IMR-90 (cell line): ENCODE data around the gene NAGLU. TPM values are rescaled to one million over a fixed set of nuclear protein-coding genes. Genes with fewer than 3 reads are reported as not detected.
A peak's percentile ranks its signal among the peaks of the same experiment; 100 is the strongest.
"Not testable (repeated sequence)": the region's sequence is repeated elsewhere in the genome, so short reads cannot be mapped to it uniquely, and the experiment has no call there.

Experiments
- ATAC-seq: fragments of 200-7000 bp; cut with Tn5 transposase; 2 replicates; pipeline ENCODE4 v1.9.1; 2020; ENCODE audit warnings: low read depth, mild to moderate bottlenecking, moderate library complexity
- BruUV-seq: library from RNA; stranded (reverse); fragments of 400-500 nt; replicated peaks from 2 replicates; lab custom pipeline; 2021; lab: Mats Ljungman, UMichigan
- CTCF ChIA-PET: fragments of 300-600 bp; formaldehyde crosslinking; extraction: SDS; loops from one replicate; lab custom pipeline; 2021; ENCODE audit warnings: antibody characterized with exemption; lab: Yijun Ruan, JAX
- POLR2A ChIA-PET: fragments of 300-600 bp; sonication (Branson Sonifier 250); formaldehyde crosslinking; loops from one replicate; lab custom pipeline; 2022; ENCODE audit warnings: antibody characterized with exemption; ENCODE audit not compliant: unreplicated experiment; lab: Charles Lee
- DNase-seq: peaks from one replicate; pipeline ENCODE4 v3.0.0; 2013
- H2AFZ ChIP-seq: replicated peaks from 2 replicates; pipeline ENCODE3; 2013; ENCODE audit warnings: low read length, mild to moderate bottlenecking; ENCODE audit not compliant: poor library complexity
- H2AK5ac ChIP-seq: 2 replicates; pipeline ENCODE4 v1.6.1; 2013; ENCODE audit warnings: low read depth, low read length, inconsistent platforms
- H2AK9ac ChIP-seq: replicated peaks from 2 replicates; pipeline ENCODE3; 2013; ENCODE audit warnings: mild to moderate bottlenecking, low read depth, low read length, moderate library complexity; ENCODE audit not compliant: poor library complexity
- H2BK120ac ChIP-seq: 2 replicates; pipeline ENCODE4 v1.6.1; 2013; ENCODE audit warnings: low read depth, low read length, inconsistent platforms
- H2BK15ac ChIP-seq: 3 replicates; pipeline ENCODE4 v1.6.1; 2013; ENCODE audit warnings: low read depth, low read length, inconsistent platforms
- H2BK20ac ChIP-seq: 2 replicates; pipeline ENCODE4 v1.6.1; 2013; ENCODE audit warnings: low read depth, mild to moderate bottlenecking, inconsistent platforms, low read length, moderate library complexity
- H2BK5ac ChIP-seq: 2 replicates; pipeline ENCODE4 v1.6.1; 2013; ENCODE audit warnings: mild to moderate bottlenecking, low read depth, low read length, inconsistent platforms; ENCODE audit not compliant: poor library complexity, severe bottlenecking
- H3K14ac ChIP-seq: replicated peaks from 2 replicates; pipeline ENCODE4 v1.6.1; 2013; ENCODE audit warnings: low read depth, low read length, inconsistent platforms
- H3K18ac ChIP-seq: 2 replicates; pipeline ENCODE4 v1.6.1; 2013; ENCODE audit warnings: low read depth, low read length, control low read depth
- H3K23ac ChIP-seq: 2 replicates; pipeline ENCODE4 v1.6.1; 2013; ENCODE audit warnings: low read depth, low read length, inconsistent platforms
- H3K27ac ChIP-seq: 2 replicates; pipeline ENCODE4 v1.5.1; 2013; ENCODE audit warnings: mild to moderate bottlenecking, control low read depth, low read length; ENCODE audit not compliant: insufficient read depth
- H3K27me3 ChIP-seq: 2 replicates; pipeline ENCODE4 v1.6.1; 2013; ENCODE audit warnings: low read length; ENCODE audit not compliant: control insufficient read depth, insufficient read depth
- H3K36me3 ChIP-seq: 2 replicates; pipeline ENCODE4 v1.6.1; 2013; ENCODE audit warnings: low read length, mixed read lengths; ENCODE audit not compliant: control insufficient read depth, insufficient read depth
- H3K4ac ChIP-seq: 2 replicates; pipeline ENCODE4 v1.6.1; 2013; ENCODE audit warnings: low read depth, low read length, inconsistent platforms
- H3K4me1 ChIP-seq: 2 replicates; pipeline ENCODE4 v1.6.1; 2013; ENCODE audit warnings: low read length, mixed read lengths; ENCODE audit not compliant: control insufficient read depth, insufficient read depth
- H3K4me2 ChIP-seq: 2 replicates; pipeline ENCODE4 v1.6.1; 2013; ENCODE audit warnings: low read depth, mild to moderate bottlenecking, control low read depth, low read length, moderate library complexity
- H3K4me3 ChIP-seq: 2 replicates; pipeline ENCODE4 v1.5.1; 2013; ENCODE audit warnings: low read depth, mild to moderate bottlenecking, control low read depth, low read length, moderate library complexity; ENCODE audit not compliant: insufficient read depth
- H3K56ac ChIP-seq: 2 replicates; pipeline ENCODE4 v1.6.1; 2013; ENCODE audit warnings: low read length, inconsistent platforms; ENCODE audit not compliant: insufficient read depth; ENCODE audit errors: extremely low read depth
- H3K79me1 ChIP-seq, 2 experiments: 2 replicates each; pipeline ENCODE4 v1.6.1; 2013; ENCODE audit warnings: low read length in 2 of 2, inconsistent platforms in 1 of 2, low read depth in 1 of 2
- H3K9ac ChIP-seq: 2 replicates; pipeline ENCODE4 v1.6.1; 2013; ENCODE audit warnings: low read depth, low read length, control low read depth
- H3K9me1 ChIP-seq: 2 replicates; pipeline ENCODE4 v1.6.1; 2013; ENCODE audit warnings: low read length, inconsistent platforms; ENCODE audit not compliant: insufficient read depth
- H3K9me3 ChIP-seq: 2 replicates; pipeline ENCODE4 v1.6.1; 2013; ENCODE audit warnings: low read length; ENCODE audit not compliant: control insufficient read depth, insufficient read depth
- H4K20me1 ChIP-seq: 2 replicates; pipeline ENCODE4 v1.6.1; 2013; ENCODE audit warnings: low read length, inconsistent platforms; ENCODE audit not compliant: insufficient read depth
- H4K5ac ChIP-seq: 2 replicates; pipeline ENCODE4 v1.6.1; 2013; ENCODE audit warnings: mild to moderate bottlenecking, low read depth, low read length, control low read depth
- H4K8ac ChIP-seq, 2 experiments: 2 replicates each; pipeline ENCODE4 v1.6.1; 2013; ENCODE audit warnings: low read depth in 2 of 2, low read length in 2 of 2, control low read depth in 1 of 2, inconsistent platforms in 1 of 2
- H4K91ac ChIP-seq: 2 replicates; pipeline ENCODE4 v1.6.1; 2013; ENCODE audit warnings: low read depth, low read length, inconsistent platforms; ENCODE audit not compliant: insufficient read depth
- WGBS, 2 experiments: methylation state at CpG; one replicate each; pipeline versions ENCODE4 v1.1.5 to v1.1.7; 2013; ENCODE audit warnings: missing lambda C conversion rate in 2 of 2; ENCODE audit not compliant: insufficient read length in 1 of 2; ENCODE audit errors: extremely low coverage in 2 of 2; 5-methylcytosine and 5-hydroxymethylcytosine counted together
- dilution Hi-C: fragments of 300-500 bp; cut with HindIII; formaldehyde crosslinking; loops from one replicate; pipeline ENCODE4 v1.14.3; 2018; ENCODE audit warnings: low sequenced_read_pairs; ENCODE audit not compliant: unreplicated experiment
- in situ Hi-C: fragments of 300-500 bp; cut with MboI; formaldehyde crosslinking; loops from 3 replicates; pipeline ENCODE4 v1.14.3; 2019; ENCODE audit warnings: low sequenced_read_pairs, inconsistent platforms, mixed read lengths
- intact Hi-C: fragments of 100-400 bp; cut with micrococcal nuclease; formaldehyde crosslinking; loops from 2 replicates; pipeline ENCODE4 v1.10.0; 2022
- polyA plus RNA-seq, 3 experiments: library from polyadenylated mRNA; depleted of rRNA; stranded (reverse); fragments of >200 nt; gene quantifications; 2 replicates each; pipeline ENCODE4 v1.2.3, GENCODE V29; 2012; ENCODE audit warnings: low replicate concordance in 1 of 3
- total RNA-seq: library from RNA; depleted of rRNA; stranded (reverse); fragments of >200 nt; gene quantifications from 2 replicates; pipeline ENCODE4 v1.2.3, GENCODE V29; 2012

Gene NAGLU
- total and polyA plus RNA-seq, 2 of the 4 experiments (the other 2 are of a cell fraction) = 6.5 to 29.2 TPM

DNA sequence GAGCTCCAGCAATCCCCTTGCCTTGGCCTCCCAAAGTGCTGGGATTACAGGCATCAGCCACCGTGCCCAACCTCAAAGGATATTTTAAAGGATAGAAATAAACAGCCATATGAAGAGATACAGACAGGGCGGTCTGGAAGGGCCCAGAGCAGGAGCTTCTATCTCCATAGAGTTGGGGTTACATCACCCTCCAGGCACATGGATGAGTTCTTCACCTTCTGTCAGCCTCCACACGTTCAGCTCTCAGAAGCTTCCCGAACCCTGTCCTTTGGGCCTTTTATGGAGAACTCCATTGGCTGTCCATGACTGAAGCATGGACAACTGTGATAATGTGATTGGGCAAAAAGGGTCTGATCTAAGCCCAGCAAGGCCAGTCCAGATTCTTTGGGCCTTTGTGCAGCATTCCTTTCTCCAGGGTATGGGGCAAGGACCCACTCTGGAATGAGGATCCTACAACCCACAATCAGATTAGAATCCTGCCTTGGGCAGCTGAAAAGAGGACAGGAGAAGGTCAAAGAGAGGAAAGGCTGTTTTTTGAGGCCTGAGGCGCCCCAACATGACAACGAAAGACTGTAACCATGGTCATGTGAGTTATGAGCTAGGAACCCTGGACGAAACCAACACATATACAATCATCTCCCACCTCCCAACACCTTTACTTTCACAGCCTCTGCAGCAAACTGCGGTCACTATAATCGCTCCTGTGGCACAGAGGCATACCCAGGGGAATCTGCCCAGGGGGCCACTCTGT lies 9.9 kb downstream of the NAGLU start:
- H2BK20ac ChIP-seq, H3K9me3 ChIP-seq, H3K27ac ChIP-seq, H4K91ac ChIP-seq, H3K56ac ChIP-seq, H2BK15ac ChIP-seq, H3K14ac ChIP-seq, H3K27me3 ChIP-seq, H4K5ac ChIP-seq, H2BK120ac ChIP-seq, H3K4me1 ChIP-seq, POLR2A ChIA-PET, H2AFZ ChIP-seq, DNase-seq, H4K20me1 ChIP-seq, H3K9ac ChIP-seq, BruUV-seq, H2BK5ac ChIP-seq, dilution Hi-C loops, H2AK5ac ChIP-seq, H4K8ac ChIP-seq, H2AK9ac ChIP-seq, H3K18ac ChIP-seq, H3K23ac ChIP-seq, H3K4me2 ChIP-seq, in situ Hi-C loops, H3K4me3 ChIP-seq, intact Hi-C loops, CTCF ChIA-PET, H3K4ac ChIP-seq: not testable (repeated sequence)
- peaks cover 3 to 16% of the 10 kb centered on the region in 2 experiments; a peak in 3 of 4 replicates for H3K79me1 ChIP-seq
- no CpG with 5 or more reads among the region's 9 CpGs for WGBS, 2 experiments
- ATAC-seq = peak; percentile 40
- peaks cover 11% of the 10 kb centered on the region for H3K9me1 ChIP-seq
- peaks cover 34% of the 10 kb centered on the region for H3K36me3 ChIP-seq
